Mesothelial cell of epicardium (in vitro differentiated cells): Measurements from ENCODE around the gene ZNF324. TPM values are rescaled to one million over a fixed set of nuclear protein-coding genes. Genes with fewer than 3 reads are reported as not detected.

ENCODE experiments used
- DNase-seq, 2 experiments: peaks; one replicate each; pipeline ENCODE4 v3.0.0; 2021; ENCODE audit warnings: low spot score in 2 of 2; ENCODE audit not compliant: unreplicated experiment in 2 of 2
- H3K27ac Mint-ChIP-seq: 2 replicates; pipeline ENCODE4 v1.8.0; 2021; ENCODE audit warnings: mixed read lengths
- H3K27me3 Mint-ChIP-seq: 2 replicates; pipeline ENCODE4 v1.8.0; 2021; ENCODE audit warnings: low read depth, mixed read lengths
- H3K36me3 Mint-ChIP-seq: 2 replicates; pipeline ENCODE4 v1.8.0; 2021; ENCODE audit warnings: mixed read lengths
- H3K4me1 Mint-ChIP-seq: 2 replicates; pipeline ENCODE4 v1.8.0; 2021; ENCODE audit warnings: mixed read lengths
- H3K4me3 Mint-ChIP-seq: 2 replicates; pipeline ENCODE4 v1.8.0; 2021; ENCODE audit warnings: mild to moderate bottlenecking, moderate library complexity, mixed read lengths
- H3K9me3 Mint-ChIP-seq: 2 replicates; pipeline ENCODE4 v1.8.0; 2021; ENCODE audit warnings: mixed read lengths
- CTCF ChIP-seq: fragments of 200-600 bp; sonication (generic); IDR thresholded peaks from one replicate; pipeline ENCODE4 v1.5.0; 2021; ENCODE audit warnings: antibody characterized with exemption; ENCODE audit not compliant: unreplicated experiment
- total RNA-seq: library from RNA; stranded (reverse); gene quantifications from 3 replicates; pipeline ENCODE4 v1.2.1, GENCODE V29; 2021

Gene ZNF324
- total RNA-seq, 1 donor from 2014 or later, result 13.4 TPM

- peak; percentile 71 for TF ChIP-seq CTCF
- peak within 1 kb of the TSS; percentile 92 for H3K4me3 Mint-ChIP-seq
- DNase-seq, result peak; percentile 82 to 90
- peaks cover 36% of the 10 kb centered on the region for H3K4me1 Mint-ChIP-seq
- no peaks in the 10 kb centered on the region for H3K27me3 Mint-ChIP-seq
- H3K36me3 Mint-ChIP-seq, result no peaks in the 10 kb centered on the region
- H3K9me3 Mint-ChIP-seq, result no peaks in the 10 kb centered on the region
- peak within 1 kb of the TSS; percentile 99 for H3K27ac Mint-ChIP-seq
These were observed 52.7 kb downstream of the ZNF324 start, which contains the start of gene ZBTB45 for GRCh38 chr19:58519355-58520256. Gene ZBTB45, minus strand, starts transcription at chr19:58519810. Its CDS starts 2,137 bp downstream, at chr19:58517673.

GRCh38 chr19:58520257-58520599 lies 53.3 kb downstream of the ZNF324 start:
- H3K27ac Mint-ChIP-seq, result peak overlapping the region; percentile 99
- DNase-seq, result no peak
- peaks cover 32% of the 10 kb centered on the region for H3K4me1 Mint-ChIP-seq
- no peaks in the 10 kb centered on the region for H3K9me3 Mint-ChIP-seq
- H3K4me3 Mint-ChIP-seq, result peak overlapping the region; percentile 92
- TF ChIP-seq CTCF, result no peak
- H3K27me3 Mint-ChIP-seq, result no peaks in the 10 kb centered on the region
- no peaks in the 10 kb centered on the region for H3K36me3 Mint-ChIP-seq

- peak overlapping the region; percentile 75 for H3K27ac Mint-ChIP-seq
- H3K4me1 Mint-ChIP-seq, result peaks cover 23% of the 10 kb centered on the region
- H3K4me3 Mint-ChIP-seq, result peak overlapping the region; percentile 48
These were observed 54.8 kb downstream of the ZNF324 start for GRCh38 chr19:58521651-58522050.

GRCh38 chr19:58522709-58523108 lies 55.8 kb downstream of the ZNF324 start:
- Mint-ChIP-seq H3K27ac (no peak overlapping the region), H3K4me1 (peaks cover 21% of the 10 kb centered on the region), H3K27me3 (no peaks in the 10 kb centered on the region), H3K9me3 (no peaks in the 10 kb centered on the region), H3K36me3 (no peaks in the 10 kb centered on the region), H3K4me3 (no peak overlapping the region)
- TF ChIP-seq CTCF, result no peak
- DNase-seq, result no peak

More at GRCh38 chr19:58521651-58522050, 54.8 kb downstream of the ZNF324 start:
- Mint-ChIP-seq H3K27me3 (no peaks in the 10 kb centered on the region), H3K9me3 (no peaks in the 10 kb centered on the region), H3K36me3 (no peaks in the 10 kb centered on the region)
- no peak for TF ChIP-seq CTCF
- no peak for DNase-seq

Other genes with a start within 250 kb of the ZNF324 start
- gene ZNF544, start 238.2 kb upstream of the ZNF324 start, total RNA-seq, result 62.7 to 63.5 TPM (median 63.3 TPM) in 3 replicates
- 21.6 to 22.1 TPM (median 21.9 TPM) in 3 replicates for gene ZNF8, start 188.1 kb upstream of the ZNF324 start, total RNA-seq
- gene ERVK3-1, start 161.7 kb upstream of the ZNF324 start, total RNA-seq, result 31.9 to 38.6 TPM (median 35.8 TPM) in 3 replicates
- 3.6 to 3.8 TPM (median 3.7 TPM) in 3 replicates for gene ZSCAN22, start 140.1 kb upstream of the ZNF324 start, total RNA-seq
- 12.3 to 15.5 TPM (median 13.1 TPM) in 3 replicates for gene A1BG, start 113.6 kb upstream of the ZNF324 start, total RNA-seq
- gene ZNF497, start 104.3 kb upstream of the ZNF324 start, total RNA-seq, result 6.6 to 7.6 TPM (median 6.9 TPM) in 3 replicates
- gene ZNF837, start 86.0 kb upstream of the ZNF324 start, total RNA-seq, result 3.1 to 4.2 TPM (median 3.9 TPM) in 3 replicates
- 985 to 1,018 TPM (median 1,016 TPM) in 3 replicates for gene RPS5, start 79.8 kb upstream of the ZNF324 start, total RNA-seq
- 0.83 to 1.3 TPM (median 1.2 TPM) in 3 replicates for gene RNF225, start 71.4 kb upstream of the ZNF324 start, total RNA-seq
- 12.0 to 16.4 TPM (median 15.3 TPM) in 3 replicates for gene ZNF584, start 58.4 kb upstream of the ZNF324 start, total RNA-seq
- 4.2 to 4.8 TPM (median 4.4 TPM) in 3 replicates for gene ZNF132, start 26.9 kb upstream of the ZNF324 start, total RNA-seq
- 8.0 to 8.8 TPM (median 8.2 TPM) in 3 replicates for gene ZNF324B, start 15.5 kb upstream of the ZNF324 start, total RNA-seq
- 17.3 to 18.0 TPM (median 17.4 TPM) in 3 replicates for gene ZNF446, start 9.3 kb downstream of the ZNF324 start, total RNA-seq
- gene SLC27A5, start 44.9 kb downstream of the ZNF324 start, total RNA-seq, result 12.5 to 14.2 TPM (median 14.2 TPM) in 3 replicates
- gene ZBTB45, start 52.7 kb downstream of the ZNF324 start, total RNA-seq, result 24.4 to 27.1 TPM (median 24.9 TPM) in 3 replicates
- 577 to 599 TPM (median 579 TPM) in 3 replicates for gene TRIM28, start 77.0 kb downstream of the ZNF324 start, total RNA-seq
- 82.9 to 86.5 TPM (median 84.3 TPM) in 3 replicates for gene CHMP2A, start 88.0 kb downstream of the ZNF324 start, total RNA-seq
- gene UBE2M, start 91.5 kb downstream of the ZNF324 start, total RNA-seq, result 66.2 to 74.7 TPM (median 73.4 TPM) in 3 replicates
- gene MZF1, start 106.3 kb downstream of the ZNF324 start, total RNA-seq, result 42.6 to 43.9 TPM (median 42.8 TPM) in 3 replicates